Neural cell (in vitro differentiated cells): Measurements from ENCODE around the gene TUG1. TPM values are rescaled to one million over a fixed set of nuclear protein-coding genes. Genes with fewer than 3 reads are reported as not detected.

Source experiments
- H2AFZ ChIP-seq: fragments of 200-600, 300-800 bp; sonication (generic), shearing (Covaris generic); 2 replicates; pipeline ENCODE4 v1.6.0; 2014; ENCODE audit warnings: low read depth, mild to moderate bottlenecking, antibody characterized with exemption, low read length, moderate library complexity
- H3F3A ChIP-seq: fragments of 200-600 bp; shearing (Covaris generic); 2 replicates; pipeline ENCODE4 v1.6.1; 2016; ENCODE audit warnings: mild to moderate bottlenecking, moderate library complexity, mixed read lengths, antibody characterized with exemption, low read length; ENCODE audit not compliant: insufficient read depth, poor library complexity, severe bottlenecking
- H3K27ac ChIP-seq: fragments of 200-600, 300-800 bp; sonication (generic), shearing (Covaris generic); 2 replicates; pipeline ENCODE4 v1.5.1; 2014; ENCODE audit warnings: mild to moderate bottlenecking, low read length, moderate library complexity
- H3K27me3 ChIP-seq: fragments of 300-800, 200-600 bp; sonication (generic), shearing (Covaris generic); 2 replicates; pipeline ENCODE4 v1.6.0; 2014; ENCODE audit warnings: mild to moderate bottlenecking, low read depth, low read length, moderate library complexity; ENCODE audit not compliant: insufficient read depth
- H3K36me3 ChIP-seq: fragments of 300-800, 200-600 bp; sonication (generic), shearing (Covaris generic); 2 replicates; pipeline ENCODE4 v1.5.1; 2014; ENCODE audit warnings: mild to moderate bottlenecking, antibody characterized with exemption, low read length, moderate library complexity; ENCODE audit not compliant: insufficient read depth
- H3K4me2 ChIP-seq: fragments of 300-800, 200-600 bp; sonication (generic), shearing (Covaris generic); 2 replicates; pipeline ENCODE4 v1.6.0; 2014; ENCODE audit warnings: mild to moderate bottlenecking, low read length
- H3K4me3 ChIP-seq: fragments of 300-800, 200-600 bp; sonication (generic), shearing (Covaris generic); 2 replicates; pipeline ENCODE4 v1.5.1; 2014; ENCODE audit warnings: mild to moderate bottlenecking, low read length, moderate library complexity
- H3K79me2 ChIP-seq: fragments of 200-600 bp; shearing (Covaris generic); replicated peaks from 2 replicates; pipeline ENCODE4 v1.6.0; 2014; ENCODE audit warnings: mild to moderate bottlenecking, low read length, moderate library complexity; ENCODE audit not compliant: insufficient read depth
- H3K9ac ChIP-seq: fragments of 300-800, 200-600 bp; sonication (generic), shearing (Covaris generic); 2 replicates; pipeline ENCODE4 v1.6.1; 2016; ENCODE audit warnings: mild to moderate bottlenecking, low read length, mixed read lengths
- H3K9me2 ChIP-seq: fragments of 200-600 bp; shearing (Covaris generic); 2 replicates; pipeline ENCODE4 v1.6.1; 2016; ENCODE audit warnings: mild to moderate bottlenecking, low read length, mixed read lengths; ENCODE audit not compliant: insufficient read depth
- H3K9me3 ChIP-seq: fragments of 200-600, 300-800 bp; sonication (generic), shearing (Covaris generic); 2 replicates; pipeline ENCODE4 v1.6.1; 2016; ENCODE audit warnings: mild to moderate bottlenecking, mixed run types, low read length, moderate library complexity, mixed read lengths
- H4K20me1 ChIP-seq: fragments of 200-600 bp; shearing (Covaris generic); 2 replicates; pipeline ENCODE4 v1.6.1; 2016; ENCODE audit warnings: mild to moderate bottlenecking, mixed run types; ENCODE audit not compliant: insufficient read depth
- CTCF ChIP-seq: fragments of 450-650 bp; IDR thresholded peaks from 2 replicates; pipeline ENCODE4 v1.5.1; 2014; ENCODE audit warnings: antibody characterized with exemption, mild to moderate bottlenecking, moderate library complexity; ENCODE audit not compliant: poor library complexity, severe bottlenecking
- EP300 ChIP-seq: fragments of 450-650 bp; conservative IDR thresholded peaks from 2 replicates; pipeline ENCODE4 v1.6.1; 2014; ENCODE audit warnings: antibody characterized with exemption, mild to moderate bottlenecking, moderate library complexity; ENCODE audit not compliant: poor library complexity, severe bottlenecking
- EZH2 ChIP-seq: fragments of 200-600, 300-800 bp; shearing (Covaris generic), sonication (generic); IDR thresholded peaks from 2 replicates; pipeline ENCODE4 v1.6.1; 2014; ENCODE audit warnings: antibody characterized with exemption, low read length, borderline replicate concordance, mild to moderate bottlenecking; ENCODE audit not compliant: insufficient read depth, poor library complexity, severe bottlenecking
- MXI1 ChIP-seq: fragments of 450-650 bp; conservative IDR thresholded peaks from 2 replicates; pipeline ENCODE4 v1.6.1; 2014; ENCODE audit warnings: antibody characterized with exemption, mild to moderate bottlenecking; ENCODE audit not compliant: poor library complexity, severe bottlenecking
- POLR2AphosphoS5 ChIP-seq: IDR thresholded peaks from 2 replicates; pipeline ENCODE4 v1.6.1; 2012
- RAD21 ChIP-seq: fragments of 450-650 bp; conservative IDR thresholded peaks from 2 replicates; pipeline ENCODE4 v1.6.1; 2014; ENCODE audit warnings: antibody characterized with exemption, mild to moderate bottlenecking, moderate library complexity
- REST ChIP-seq: IDR thresholded peaks from 2 replicates; pipeline ENCODE4 v1.6.1; 2012; ENCODE audit warnings: borderline replicate concordance
- SMC3 ChIP-seq: fragments of 450-650 bp; conservative IDR thresholded peaks from 2 replicates; pipeline ENCODE4 v1.6.1; 2014; ENCODE audit warnings: antibody characterized with exemption, mild to moderate bottlenecking, moderate library complexity; ENCODE audit not compliant: poor library complexity
- TAF1 ChIP-seq: IDR thresholded peaks from 2 replicates; pipeline ENCODE4 v1.6.1; 2012; ENCODE audit warnings: low read depth
- polyA plus RNA-seq: library from polyadenylated mRNA; depleted of rRNA; stranded (reverse); fragments of >200 nt; gene quantifications from 2 replicates; pipeline ENCODE4 v1.2.3, GENCODE V29; 2014

The TUG1 gene
- polyA plus RNA-seq, 1 donor from 2014 or later, result 73.5 TPM

GRCh38 chr22:30934053-30934452 is 35.0 kb upstream of the TUG1 start:
- no peak overlapping the region for H3K27ac ChIP-seq
- H3K4me3 ChIP-seq, result no peak overlapping the region
- H3K9me2 ChIP-seq, result no peaks in the 10 kb centered on the region
- H4K20me1 ChIP-seq, result peaks cover 2% of the 10 kb centered on the region
- H2AFZ ChIP-seq, result no peak overlapping the region
- no peak overlapping the region for H3K9ac ChIP-seq
- no peaks in the 10 kb centered on the region for H3K79me2 ChIP-seq
- TF ChIP-seq EP300 (no peak), POLR2AphosphoS5 (no peak), SMC3 (no peak), MXI1 (no peak), CTCF (no peak), REST (no peak), EZH2 (no peak), TAF1 (no peak), RAD21 (no peak)
- no peaks in the 10 kb centered on the region for H3F3A ChIP-seq
- H3K36me3 ChIP-seq, result peaks cover 7% of the 10 kb centered on the region
- H3K9me3 ChIP-seq, result no peaks in the 10 kb centered on the region
- H3K27me3 ChIP-seq, result no peaks in the 10 kb centered on the region
- H3K4me2 ChIP-seq, result no peak overlapping the region

GRCh38 chr22:30940685-30941362 is 28.2 kb upstream of the TUG1 start:
- Histone ChIP-seq H4K20me1 (peaks cover 2% of the 10 kb centered on the region), H3K27me3 (no peaks in the 10 kb centered on the region), H3K9ac (no peak overlapping the region), H3K9me2 (no peaks in the 10 kb centered on the region), H2AFZ (no peak overlapping the region), H3F3A (no peaks in the 10 kb centered on the region), H3K9me3 (no peaks in the 10 kb centered on the region), H3K36me3 (peaks cover 28% of the 10 kb centered on the region), H3K4me3 (no peak overlapping the region), H3K79me2 (no peaks in the 10 kb centered on the region), H3K4me2 (no peak overlapping the region), H3K27ac (no peak overlapping the region)
- TF ChIP-seq POLR2AphosphoS5 (no peak), EP300 (no peak), TAF1 (no peak), RAD21 (no peak), EZH2 (no peak), MXI1 (no peak)
